GM18873 (cell line): ENCODE data around the gene EBF4.
"Not testable (repeated sequence)": the region's sequence is repeated elsewhere in the genome, so short reads cannot be mapped to it uniquely, and the experiment has no call there.

Experiments used
- ATAC-seq: cut with Tn5 transposase; IDR thresholded peaks from one replicate; pipeline ENCODE4 v1.9.1; 2021; ENCODE audit warnings: mild to moderate bottlenecking, moderate library complexity, moderate number of reproducible peaks; ENCODE audit not compliant: unreplicated experiment, low FRiP score

Gene EBF4

DNA sequence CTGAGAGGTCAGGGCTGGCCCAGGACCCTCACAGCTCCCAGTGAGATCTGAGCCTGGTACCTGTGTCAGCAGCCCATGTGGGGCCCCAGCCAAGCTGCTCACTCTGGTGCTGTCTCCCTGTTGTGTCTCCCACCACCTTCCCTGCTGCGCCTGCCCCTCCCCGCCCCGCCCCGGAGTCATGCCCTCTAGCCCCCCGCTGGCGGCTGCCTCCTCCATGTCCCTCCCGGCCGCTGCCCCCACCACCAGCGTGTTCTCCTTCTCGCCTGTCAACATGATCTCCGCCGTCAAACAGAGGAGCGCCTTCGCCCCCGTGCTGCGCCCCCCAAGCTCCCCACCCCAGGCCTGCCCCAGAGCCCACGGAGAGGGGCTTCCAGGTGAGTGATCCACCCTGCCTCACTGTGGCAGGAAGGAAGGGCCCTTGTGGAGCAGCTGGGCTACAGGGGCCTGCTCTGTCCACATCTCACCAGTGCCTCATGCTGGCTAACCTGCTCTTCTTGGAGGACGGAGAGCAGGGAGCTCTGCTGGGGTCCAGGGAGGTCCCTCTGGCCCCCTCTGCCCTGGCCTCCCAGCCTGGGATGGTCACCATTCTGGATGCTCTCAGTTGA is 63.0 kb downstream of the EBF4 start:
- ATAC-seq = no peak

DNA sequence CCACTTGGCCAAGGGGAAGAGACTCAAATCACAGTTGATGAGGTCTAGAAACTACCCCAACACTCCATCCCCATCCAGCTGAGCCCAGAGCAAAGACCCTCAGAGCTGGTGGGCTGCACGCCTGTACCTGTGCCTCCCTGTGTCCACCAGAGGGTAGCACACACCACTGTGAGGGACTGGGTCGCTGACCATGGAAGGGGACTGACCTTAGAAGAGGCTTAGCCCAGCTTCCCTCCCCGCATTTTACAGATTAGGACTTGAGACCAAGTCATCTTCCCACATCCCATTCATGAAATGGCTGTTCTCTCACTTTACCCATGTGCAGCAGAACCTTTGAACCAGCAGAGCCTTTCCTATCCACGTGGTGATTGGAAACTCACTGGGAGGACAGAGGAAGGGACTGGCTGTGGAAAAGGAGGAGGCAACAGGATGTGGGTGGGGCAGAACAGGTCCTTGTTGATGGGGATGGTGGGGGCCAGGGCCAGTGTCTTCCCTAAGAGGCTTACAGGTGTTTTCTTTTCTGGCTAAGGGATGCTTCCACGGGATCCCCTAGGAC is 63.6 kb downstream of the EBF4 start:
- no peak for ATAC-seq

DNA sequence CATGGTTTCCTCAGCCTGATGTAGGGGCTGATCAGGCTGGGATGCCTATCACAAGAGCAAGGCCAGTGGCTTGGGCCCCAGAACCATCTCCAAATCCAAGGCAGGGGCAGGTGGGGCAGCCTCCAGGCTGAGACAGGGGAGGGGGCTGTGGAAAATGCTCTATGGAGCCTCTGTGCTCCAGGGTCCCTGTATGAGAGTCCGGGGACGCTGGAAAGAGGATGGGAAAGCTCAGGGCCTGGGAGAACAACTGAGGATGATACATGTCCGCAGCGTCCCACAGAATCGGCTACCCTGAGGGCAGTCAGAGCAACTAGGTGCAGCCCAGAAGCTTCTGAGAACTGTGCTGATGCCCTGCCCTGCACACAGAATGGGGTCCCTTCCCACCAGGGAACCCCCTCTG is 64.4 kb downstream of the EBF4 start:
- no peak for ATAC-seq

DNA sequence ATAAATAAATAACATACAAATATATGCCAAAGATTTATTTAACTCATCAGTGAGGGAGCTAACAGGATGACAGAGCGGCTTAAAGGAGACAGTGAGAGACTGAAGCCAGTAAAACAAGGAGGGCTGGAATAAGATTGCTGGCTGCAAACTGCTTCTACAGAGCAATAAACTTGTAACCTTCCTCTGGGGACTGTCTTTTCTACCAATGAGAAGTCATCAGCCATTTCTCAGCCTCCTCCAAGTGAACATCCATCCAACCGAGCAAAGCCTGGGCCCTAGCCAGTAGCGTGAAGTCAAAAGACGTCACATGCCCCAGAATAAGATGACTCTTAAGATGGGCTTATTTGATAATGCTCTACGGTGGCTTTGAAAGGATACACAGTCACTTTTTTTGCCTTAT is 65.4 kb downstream of the EBF4 start:
- no peak for ATAC-seq

DNA sequence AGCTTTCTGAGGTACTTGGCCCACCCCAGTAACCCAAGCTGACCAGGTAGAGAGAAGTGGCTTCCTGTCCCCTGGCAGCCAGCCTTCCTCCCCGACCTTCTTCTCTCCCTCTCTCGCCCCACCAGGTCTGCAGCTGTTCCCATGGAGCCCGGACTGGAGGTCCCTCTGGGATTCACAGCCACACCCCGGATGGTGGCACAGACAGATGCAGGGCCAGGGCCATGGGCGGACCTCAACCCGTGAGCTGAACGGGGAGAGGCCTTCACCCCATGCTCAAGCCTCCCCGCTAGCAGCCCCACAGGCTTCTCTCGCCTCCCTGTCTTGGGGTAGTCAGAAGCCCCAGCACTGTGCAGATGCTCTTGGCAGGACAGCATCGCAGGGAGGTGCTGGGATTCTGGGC is 66.6 kb downstream of the EBF4 start:
- no peak for ATAC-seq

DNA sequence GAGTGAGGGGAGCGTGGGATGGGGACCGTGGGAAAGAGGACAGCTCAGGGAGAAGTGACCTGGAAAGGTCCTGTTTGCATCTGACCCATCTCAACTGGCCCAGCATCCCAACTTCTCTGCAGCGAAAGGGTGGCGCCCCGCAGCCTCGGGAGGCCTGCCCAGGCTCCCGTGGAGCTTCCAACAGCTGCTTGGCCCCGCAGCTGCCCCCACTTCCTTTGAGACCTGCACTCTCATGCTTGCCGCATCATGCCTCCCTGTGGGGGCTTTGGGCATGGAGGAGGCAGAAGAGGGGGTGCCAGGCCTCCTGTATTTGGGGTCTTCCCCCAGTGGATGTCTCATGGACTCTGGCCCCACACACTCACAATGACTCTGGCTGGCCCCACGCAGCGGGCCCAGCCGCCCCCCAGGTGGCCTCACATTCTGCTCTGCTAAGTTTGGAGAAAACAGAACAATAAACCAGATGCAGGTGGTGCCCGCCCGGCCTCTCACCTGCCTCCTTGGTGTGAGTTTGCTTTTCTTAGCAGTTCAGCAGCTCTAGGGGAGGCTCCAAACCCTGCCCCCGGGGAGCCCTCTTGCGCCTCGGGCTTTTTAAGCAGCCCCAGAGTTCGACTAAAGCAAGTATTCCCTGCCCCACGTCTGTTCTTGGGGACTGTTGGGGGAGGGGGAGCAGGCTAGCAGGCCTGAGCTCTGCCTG is 67.2 kb downstream of the EBF4 start:
- no peak for ATAC-seq

- no peak for ATAC-seq
Measured at GRCh38 chr20:2760297-2760951, 67.8 kb downstream of the EBF4 start.

DNA sequence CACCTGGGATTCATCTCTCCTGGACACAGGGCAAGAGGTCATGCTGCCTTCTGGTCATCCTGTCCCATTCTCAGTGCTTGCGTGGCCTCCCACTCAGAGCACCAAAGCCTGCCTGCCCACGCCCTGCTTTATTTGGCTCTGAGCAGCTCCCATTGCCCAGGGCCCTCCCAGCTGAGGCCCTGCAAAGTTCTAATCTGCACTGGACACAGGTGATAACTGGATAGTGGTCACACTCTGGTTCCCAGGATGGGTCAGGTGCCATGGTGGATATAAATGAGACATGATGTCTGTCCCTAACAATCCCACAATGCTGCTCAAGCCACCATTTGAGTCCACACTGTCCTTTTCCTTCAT is 68.3 kb downstream of the EBF4 start:
- ATAC-seq = no peak

DNA sequence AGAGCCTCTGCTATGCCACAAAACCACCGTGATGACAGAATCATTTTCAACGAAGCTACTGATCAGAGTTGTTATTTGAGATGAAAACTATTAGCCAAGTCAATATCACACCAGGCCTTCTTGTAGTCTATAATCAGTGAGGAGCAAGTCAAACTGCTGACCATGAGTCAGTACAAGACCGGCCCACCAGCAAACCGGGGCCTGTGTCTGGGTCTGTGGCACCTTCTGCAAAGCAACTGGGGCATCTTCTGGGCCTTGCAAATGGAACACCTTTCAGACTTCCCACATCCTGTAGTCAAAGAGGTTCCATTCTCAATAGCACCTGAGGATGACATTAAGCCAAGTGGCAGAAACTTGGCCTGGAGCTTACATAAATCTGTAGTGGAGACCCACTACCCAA is 69.3 kb downstream of the EBF4 start:
- no peak for ATAC-seq

- no peak for ATAC-seq
Measured at GRCh38 chr20:2762578-2763131, 70.1 kb downstream of the EBF4 start.

GRCh38 chr20:2763186-2763585 is 70.6 kb downstream of the EBF4 start:
- no peak for ATAC-seq

DNA sequence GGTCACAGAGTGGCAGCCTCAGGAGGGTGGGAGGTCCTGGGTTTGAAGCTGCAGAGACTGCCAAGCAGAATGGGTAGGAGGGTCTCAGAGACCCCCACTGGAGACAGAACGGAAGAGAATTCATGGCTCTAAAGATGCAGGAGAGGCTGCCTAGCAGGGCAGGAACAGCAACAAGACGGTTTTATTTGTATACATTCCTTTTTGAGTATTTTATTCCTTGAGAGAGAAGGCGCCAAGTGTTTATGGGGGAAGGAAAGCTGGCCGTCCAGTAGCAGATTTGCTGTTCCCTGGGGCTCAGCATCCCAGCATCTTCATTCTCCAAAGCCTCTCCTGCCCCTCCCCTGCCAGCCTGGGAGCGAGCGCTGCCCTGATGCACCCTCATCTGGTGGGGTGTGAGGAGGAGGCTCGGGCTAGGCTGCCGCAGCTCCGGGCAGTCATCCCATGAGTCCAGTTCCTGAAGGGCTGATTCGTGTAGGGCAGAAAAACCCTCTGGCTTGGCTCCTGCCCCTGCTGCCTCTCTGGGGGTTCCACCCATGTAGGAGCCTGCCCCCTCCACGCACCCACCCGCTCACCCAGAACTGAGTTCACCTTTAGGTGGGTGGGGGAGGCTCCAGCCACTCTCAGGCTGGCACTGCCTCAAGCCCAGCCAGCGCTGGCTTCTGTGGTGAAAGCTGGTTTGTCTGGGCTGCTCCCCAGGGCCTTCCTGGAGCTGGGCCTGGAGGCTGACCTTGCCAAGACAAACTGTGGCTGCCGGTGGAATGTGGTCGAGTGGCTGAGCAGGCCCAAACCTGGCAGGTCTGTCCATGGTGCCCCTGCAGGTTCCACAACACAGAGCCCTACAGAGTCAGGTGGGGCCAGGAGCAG is 75.4 kb downstream of the EBF4 start:
- no peak for ATAC-seq

DNA sequence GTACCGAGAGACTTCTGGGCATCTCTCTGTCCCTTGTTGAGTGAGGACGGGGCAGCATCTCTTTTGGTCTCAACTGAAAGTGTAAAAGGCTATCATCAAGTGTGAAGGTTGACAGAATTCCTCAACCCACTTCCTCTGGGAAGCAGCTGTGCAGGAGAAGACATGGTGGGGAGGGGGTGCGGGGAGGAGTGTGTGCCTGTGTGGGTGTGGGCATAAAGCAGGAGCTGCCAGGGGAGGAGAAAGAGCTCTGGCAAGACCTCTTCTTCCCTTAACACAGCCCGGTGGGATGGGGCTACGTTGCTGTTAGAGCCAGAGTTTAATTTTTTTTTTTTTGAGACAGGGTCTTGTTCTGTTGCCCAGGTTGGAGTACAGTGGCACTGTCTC is 76.0 kb downstream of the EBF4 start:
- ATAC-seq = no peak

DNA sequence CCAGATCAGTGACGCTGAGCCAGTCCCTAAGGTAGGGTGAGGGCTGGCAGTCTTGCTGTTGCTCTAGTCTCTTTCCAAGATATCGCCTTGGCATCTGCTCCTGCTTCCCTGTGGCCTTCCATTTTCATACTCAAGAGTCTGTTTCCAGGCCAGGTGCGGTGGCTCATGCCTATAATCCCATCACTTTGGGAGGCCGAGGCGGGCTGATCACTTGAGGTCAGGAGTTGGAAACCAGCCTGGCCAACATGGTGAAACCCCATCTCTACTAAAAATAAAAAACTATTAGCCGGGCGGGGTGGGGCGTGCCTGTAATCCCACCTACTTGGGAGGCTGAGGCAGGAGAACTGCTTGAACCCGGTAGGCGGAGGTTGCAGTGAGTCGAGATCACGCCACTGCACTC is 77.5 kb downstream of the EBF4 start:
- ATAC-seq = not testable (repeated sequence)

GRCh38 chr20:2771631-2772080 is 79.1 kb downstream of the EBF4 start:
- no peak for ATAC-seq

DNA sequence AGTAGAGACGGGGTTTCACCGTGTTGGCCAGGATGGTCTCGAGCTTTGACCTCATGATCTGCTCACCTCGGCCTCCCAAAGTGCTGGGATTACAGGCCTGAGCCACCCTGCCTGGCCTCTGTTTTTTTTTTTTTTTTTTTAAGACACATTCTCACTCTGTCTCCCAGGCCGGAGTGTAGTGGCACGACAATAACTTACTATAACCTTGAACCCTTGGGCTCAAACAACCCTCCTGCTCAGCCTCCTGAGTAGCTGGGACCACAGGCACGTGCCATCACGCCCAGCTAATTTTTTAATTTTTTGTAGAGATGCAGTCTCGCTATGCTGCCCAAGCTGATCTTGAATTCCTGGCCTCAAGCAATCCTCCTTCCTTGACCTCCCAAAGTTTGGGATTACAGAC is 81.2 kb downstream of the EBF4 start:
- ATAC-seq = no peak

GRCh38 chr20:2775139-2775538 is 82.6 kb downstream of the EBF4 start:
- no peak for ATAC-seq

- ATAC-seq = no peak
Measured at GRCh38 chr20:2778602-2779321, 86.2 kb downstream of the EBF4 start.

GRCh38 chr20:2780948-2781347 is 88.4 kb downstream of the EBF4 start:
- no peak for ATAC-seq
